Hepatic stellate cell (primary cell): ENCODE results near the gene AKAP8.
"Not testable (repeated sequence)": the region's sequence is repeated elsewhere in the genome, so short reads cannot be mapped to it uniquely, and the experiment has no call there.

Source experiments
- DNase-seq: peaks from one replicate; pipeline ENCODE4 v3.0.0; 2011; ENCODE audit warnings: low spot score

Gene AKAP8

DNA sequence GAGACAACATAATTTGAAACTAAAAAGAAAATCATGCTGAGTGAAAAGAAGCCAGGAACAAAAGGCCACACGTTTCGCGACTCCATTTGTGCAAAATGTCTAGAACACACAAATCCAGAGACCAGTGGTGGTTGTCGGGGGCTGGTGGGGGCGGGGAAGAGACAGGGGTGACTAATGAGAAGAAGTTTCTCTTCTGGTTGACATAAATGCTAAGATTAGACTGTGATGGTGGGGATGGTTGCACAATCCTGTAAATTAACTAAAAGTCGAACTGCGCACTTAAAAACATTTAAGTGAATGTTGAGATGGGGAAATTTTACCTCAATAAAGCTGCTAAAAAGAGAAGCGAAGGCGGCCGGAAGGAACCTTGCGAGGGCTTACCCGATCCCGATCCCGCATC, 7.1 kb downstream of the AKAP8 start:
- DNase-seq: no peak

DNA sequence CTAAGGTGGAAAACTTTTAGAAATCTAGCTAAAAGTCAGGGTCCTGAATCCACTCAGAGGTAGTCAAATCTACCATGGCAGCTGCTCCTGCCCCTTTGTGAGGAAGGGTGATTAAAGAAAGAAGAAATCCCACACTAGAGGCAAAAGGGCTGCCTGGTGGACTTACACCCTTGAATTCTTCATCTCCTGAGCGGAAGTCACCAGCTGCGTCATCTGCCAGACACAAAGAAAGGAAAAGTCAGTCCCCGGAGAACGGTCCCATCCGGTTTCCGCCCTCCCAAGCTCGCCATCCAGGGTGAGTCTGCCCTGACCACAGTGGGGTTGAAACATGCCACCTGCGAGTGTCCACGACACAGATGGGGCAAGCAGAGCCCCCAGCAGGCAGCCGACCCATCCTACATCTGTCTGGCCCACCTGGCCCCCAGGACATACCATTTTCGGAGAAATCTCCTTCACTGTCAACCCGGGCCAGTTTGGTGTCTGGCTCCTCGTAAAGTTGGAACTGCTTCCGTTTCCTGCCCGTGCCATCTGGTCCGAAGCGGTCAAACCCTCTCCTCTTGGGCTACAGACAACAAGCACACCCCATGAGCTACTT, 7.7 kb downstream of the AKAP8 start:
- DNase-seq: no peak

DNA sequence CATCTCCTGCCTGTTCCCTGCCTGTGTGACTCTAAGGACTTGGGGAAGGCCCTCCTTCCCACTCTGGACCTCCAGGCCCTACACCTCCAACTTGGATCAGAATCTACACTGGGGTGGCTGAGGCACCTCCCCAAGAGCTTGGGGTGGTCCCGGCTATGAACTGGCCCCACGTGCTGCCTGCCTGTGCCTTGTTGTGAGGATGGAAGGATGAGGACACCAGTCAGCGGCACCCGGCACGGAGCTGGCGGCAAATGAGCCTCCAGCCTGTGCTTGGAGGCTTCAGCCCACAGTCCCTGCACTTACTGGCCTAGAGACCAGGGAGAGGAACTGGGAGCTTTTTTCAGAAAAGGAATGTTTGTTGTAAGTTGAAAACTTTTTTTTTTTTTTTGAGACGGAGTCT, 8.5 kb downstream of the AKAP8 start:
- no peak for DNase-seq

DNA sequence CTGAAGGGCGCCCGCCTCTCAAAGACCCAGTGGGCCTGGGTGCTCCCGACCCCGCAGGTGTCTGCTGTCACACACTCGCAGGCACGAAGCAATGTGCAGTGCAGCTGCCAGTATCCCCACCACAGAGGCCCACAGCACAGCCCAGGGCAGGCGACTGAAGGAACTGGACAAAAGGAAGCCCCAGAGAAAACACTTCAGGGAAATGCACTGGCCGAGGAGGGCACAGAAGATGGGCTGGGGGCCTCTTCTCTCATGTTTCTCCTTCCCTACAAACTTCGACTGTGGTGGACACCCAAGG, 10.0 kb downstream of the AKAP8 start:
- no peak for DNase-seq

DNA sequence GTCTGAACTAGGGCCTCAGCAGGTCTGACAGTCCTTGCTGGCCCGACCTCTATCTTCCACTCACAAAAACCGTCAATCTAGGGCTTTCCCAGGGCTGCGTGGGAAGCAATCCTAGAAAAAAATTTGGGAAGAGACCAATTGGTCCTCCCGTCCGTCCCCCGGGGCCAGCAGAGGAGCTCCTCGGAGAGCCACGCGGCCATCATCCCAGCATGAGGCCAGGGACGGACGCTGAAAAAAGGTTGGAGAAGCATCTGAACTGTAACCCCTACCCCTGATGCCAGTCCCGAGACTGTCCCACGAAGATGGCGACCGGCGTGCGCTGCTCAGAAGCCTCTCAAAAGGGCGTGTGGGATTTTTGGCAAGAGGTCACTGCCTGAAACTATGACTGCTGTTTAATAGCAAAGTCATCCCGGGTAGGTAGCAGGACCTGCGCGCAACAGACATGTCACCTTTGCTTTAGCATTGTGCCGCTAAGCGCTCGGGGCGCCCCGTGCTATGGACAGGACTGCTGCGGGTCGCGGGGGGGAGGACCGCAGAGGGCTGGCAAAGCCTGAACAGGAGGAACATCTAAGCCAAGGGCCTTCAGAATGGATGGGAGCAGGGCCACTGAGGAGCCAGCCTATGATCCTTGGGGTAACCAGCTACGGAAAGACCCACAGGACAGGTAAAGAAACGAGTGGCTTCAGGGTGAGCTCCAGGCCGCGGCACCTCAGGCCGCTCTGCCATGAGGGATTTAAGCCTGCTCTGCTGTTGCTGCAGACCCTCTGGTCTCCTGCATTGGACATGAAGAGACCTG, 10.6 kb downstream of the AKAP8 start:
- no peak for DNase-seq

DNA sequence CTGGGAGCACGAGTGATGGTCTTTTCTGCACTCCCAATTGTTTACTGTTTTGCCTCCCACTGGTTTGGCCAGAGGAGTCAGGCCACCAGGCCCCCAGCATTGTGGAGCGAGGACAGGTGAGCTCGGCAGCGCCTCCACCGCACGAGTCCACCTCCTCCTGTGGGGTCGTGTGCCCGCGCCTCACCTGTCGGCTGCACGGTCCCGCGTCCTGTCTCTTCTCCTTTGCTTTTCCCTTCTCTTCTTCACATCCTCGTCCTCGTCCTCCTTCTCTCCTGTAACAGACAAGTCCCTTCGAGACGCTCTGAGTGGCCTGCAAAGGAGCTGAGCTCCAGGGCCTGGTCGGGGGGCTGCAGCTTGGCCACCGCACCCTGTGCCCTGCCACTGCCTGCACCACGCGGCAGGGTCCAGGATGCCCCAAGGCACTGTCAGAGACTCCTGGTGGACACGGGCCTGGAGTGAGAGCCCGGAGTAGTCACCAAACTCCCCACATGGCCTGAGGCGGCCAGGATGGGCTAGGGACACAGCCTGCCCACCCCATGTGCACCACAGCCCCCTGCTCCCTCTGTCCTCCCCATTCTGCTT, 11.4 kb downstream of the AKAP8 start:
- no peak for DNase-seq

DNA sequence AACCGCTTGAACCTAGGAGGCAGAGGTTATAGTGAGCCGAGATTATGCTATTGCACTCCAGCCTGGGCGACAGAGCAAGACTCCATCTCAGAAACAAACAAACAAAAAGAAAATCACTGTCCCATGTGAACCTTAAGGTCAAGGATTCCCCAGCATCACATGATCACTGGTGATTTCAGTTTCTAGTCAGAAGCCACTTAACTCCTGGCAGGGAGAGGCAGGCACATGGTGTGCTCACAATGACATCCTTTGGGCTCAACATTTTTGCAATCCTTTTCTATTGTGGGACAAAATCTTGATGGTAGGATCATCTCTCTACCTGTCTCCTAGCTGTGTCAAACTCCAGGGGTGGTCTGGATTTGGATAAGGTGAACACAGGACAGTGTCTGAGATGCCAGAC, 12.1 kb downstream of the AKAP8 start:
- DNase-seq: no peak

DNA sequence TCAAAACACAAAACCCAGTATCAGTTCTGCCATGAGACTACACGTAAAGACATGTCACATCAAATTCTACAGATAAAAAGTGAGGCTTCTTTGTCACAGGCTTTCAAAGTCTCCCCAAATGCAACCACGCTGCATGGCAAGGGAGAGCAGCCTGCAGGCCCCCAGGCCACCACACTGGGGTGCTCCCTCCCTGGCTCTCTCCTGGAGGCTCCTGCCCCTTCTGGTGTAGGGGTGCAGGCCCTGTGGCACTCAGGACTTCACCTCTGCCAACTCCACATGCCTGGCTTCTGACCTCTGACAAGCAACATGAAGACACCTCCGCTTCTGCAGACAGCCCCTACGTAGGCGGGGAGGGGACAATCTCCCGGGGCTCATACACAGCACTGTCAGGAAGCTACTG, 14.3 kb downstream of the AKAP8 start:
- no peak for DNase-seq

DNA sequence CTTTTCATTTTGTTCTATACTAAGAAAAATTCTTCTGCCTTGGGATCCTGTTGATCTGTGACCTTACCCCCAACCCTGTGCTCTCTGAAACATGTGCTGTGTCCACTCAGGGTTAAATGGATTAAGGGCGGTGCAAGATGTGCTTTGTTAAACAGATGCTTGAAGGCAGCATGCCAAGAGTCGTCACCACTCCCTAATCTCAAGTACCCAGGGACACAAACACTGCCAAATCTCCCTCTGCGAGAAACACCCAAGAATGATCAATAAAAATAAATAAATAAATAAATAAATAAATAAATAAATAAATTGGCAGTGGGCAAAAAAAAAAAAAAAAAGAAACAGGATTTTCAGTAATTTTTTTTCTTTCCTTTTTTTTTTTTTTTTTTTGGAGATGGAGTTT, 15.8 kb downstream of the AKAP8 start:
- not testable (repeated sequence) for DNase-seq

DNA sequence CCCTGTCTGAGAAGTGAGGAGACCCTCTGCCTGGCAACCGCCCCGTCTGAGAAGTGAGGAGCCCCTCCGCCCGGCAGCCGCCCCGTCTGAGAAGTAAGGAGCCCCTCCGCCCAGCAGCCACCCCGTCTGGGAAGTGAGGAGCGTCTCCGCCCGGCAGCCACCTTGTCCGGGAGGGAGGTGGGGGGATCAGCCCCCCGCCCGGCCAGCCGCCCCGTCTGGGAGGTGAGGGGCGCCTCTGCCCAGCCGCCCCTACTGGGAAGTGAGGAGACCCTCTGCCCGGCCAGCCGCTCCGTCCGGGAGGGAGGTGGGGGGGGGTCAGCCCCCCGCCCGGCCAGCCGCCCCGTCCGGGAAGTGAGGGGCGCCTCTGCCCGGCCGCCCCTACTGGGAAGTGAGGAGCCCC, 16.5 kb downstream of the AKAP8 start:
- not testable (repeated sequence) for DNase-seq

DNA sequence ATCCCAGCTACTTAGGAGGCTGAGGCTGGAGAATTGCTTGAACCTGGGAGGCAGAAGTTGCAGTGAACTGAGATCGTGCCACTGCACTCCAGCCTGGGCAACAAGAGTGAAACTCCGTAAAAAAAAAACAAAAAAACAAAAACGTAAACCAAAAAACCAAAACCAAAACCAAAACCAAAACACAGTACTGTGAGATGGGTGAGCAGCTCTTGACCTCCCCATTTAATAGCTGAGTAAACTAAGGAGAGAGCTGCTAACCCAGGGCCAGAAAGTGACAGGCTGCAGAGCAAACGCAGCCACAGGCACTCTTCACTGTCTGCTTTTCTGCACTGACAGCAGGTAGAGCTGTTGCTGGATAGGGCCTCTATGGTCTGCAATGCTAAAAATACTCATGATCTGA, 19.6 kb downstream of the AKAP8 start:
- DNase-seq: not testable (repeated sequence)

DNA sequence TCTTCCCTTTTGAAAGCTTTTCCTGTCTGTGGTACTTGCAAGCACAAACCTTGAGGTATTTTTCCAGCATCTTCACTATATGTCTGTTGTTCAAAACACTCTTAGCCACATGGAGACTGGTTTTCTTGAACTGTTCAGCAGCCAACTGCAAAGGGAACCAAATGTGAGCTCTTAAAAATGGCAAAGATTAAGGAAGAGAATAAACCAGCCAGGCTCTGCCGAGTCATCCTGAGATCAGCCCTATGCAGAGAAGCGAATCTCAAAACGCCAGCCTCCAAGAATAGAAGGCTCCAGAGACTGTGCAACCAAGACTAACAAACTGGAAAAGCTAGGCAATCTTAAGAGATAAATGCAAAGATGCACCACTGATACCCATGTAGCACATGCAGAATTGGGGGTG, 20.7 kb downstream of the AKAP8 start:
- DNase-seq: no peak

DNA sequence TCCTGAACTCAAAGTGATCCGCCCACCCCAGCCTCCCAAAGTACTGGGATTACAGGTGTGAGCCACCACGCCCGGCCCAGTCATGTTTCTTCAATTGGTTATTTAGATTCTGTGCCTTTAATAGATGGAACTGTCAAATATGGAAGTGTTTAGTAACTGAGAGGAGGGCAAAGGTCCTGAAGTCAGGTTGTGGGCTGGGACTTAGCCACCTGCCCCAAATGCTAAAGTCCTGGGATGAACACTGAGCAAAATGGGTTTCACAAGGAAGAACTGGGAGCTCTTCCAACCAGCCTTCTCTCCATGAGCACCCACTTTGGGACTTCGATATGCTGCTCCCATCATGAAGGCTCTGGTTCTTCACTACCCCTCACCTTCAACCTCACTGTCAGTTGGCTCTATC, 21.7 kb downstream of the AKAP8 start:
- no peak for DNase-seq

DNA sequence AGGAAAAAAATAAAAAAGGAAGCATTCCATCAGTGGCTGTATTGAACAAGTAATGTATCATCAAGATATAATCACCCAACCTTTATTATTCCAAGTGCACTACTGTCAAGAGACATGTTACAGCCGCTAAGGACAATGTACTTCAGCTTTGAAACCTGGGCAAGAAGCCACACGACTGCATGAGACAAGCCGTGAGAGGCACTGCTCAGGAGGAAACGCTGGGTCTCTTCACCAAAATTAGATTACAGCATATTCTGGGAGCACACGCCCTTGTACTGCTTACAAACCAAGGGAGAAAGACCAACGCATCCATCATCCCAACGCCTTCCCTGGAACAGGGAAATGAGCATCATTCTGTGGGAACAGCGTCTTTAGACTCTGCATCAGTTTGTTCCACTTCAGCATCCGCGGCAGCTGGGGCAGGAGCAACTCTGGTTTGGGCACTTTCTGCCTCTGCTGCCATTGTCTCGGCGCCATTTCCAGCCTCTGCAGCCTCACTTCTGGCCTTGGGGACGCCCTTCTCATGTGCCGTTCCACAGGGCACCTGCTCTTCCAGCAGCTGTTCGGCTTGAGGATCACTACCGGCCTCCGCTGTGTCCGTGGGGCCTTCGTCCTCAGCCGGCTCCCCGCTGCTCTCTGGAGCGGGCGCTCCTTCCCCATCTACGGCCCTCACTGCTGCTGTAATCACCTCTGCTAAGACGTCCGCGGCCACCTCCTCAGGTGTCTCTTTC, 24.9 kb downstream of the AKAP8 start:
- DNase-seq: no peak

DNA sequence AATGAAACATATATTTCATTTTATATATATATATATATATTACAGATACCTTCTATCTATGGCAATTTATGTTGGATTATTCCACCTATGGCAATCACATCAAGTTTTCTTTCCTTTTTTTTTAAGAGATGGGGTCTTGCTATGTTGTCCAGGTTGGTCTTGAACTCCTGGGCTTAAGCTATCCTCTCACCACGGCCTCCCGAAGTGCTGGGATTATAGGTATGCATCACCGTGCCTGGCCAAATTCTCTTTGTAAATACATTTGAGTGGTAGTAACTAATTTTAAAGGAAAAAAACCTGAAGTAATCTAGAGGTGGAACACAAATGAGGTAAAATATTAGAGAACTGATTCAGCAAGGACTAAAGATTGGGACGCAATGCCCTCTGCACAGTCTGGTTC, 25.7 kb downstream of the AKAP8 start:
- no peak for DNase-seq

DNA sequence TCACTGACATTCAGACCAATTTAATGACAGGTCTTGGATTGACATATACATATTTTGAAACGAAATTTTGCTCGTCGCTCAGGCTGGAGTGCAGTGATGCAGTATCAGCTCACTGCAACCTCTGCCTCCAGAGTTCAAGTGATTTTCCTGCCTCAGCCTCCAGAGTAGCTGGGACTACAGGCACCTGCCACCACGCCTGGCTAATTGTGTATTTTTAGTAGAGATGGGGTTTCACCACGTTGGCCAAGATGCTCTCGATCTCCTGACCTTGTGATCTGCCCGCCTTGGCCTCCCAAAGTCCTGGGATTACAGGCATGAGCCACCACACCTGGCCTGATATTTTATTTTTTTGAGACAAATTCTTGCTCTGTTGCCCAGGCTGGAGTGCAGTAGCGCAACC, 27.1 kb downstream of the AKAP8 start:
- not testable (repeated sequence) for DNase-seq

DNA sequence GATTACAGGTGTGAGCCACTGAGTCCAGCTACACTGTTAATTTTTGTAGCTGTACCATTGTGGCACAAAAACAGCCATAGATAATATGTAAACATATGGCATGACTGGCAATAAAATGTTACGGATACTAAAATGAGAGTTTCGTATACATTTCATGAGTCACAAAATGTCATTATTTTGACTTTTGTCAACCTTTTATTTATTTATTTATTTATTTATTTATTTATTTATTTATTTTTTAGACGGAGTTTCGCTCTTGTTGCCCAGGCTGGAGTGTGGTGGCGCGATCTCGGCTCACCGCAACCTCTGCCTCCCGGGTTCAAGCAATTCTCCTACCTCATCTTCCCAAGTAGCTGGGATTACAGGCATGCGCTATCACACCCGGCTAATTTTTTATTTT, 38.3 kb downstream of the AKAP8 start:
- not testable (repeated sequence) for DNase-seq

DNA sequence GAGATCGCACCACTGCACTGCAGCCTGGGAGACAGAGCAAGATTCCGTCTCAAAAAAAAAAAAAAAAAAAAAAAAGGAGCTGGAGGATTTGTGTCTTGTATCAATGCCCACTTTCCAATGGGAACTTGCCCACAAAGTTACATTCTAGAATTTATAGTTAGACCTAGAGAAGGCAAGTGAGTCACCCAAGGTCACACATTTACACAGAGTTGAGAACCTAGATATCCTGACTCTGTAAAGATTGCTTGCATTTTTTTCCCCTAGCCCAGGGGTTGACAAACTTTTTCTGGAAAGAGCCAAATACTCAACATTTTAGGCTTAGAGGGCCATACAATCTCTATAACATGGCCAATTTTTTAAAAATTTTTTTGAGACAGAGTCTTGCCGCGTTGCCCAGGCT, 39.5 kb downstream of the AKAP8 start:
- DNase-seq: no peak

DNA sequence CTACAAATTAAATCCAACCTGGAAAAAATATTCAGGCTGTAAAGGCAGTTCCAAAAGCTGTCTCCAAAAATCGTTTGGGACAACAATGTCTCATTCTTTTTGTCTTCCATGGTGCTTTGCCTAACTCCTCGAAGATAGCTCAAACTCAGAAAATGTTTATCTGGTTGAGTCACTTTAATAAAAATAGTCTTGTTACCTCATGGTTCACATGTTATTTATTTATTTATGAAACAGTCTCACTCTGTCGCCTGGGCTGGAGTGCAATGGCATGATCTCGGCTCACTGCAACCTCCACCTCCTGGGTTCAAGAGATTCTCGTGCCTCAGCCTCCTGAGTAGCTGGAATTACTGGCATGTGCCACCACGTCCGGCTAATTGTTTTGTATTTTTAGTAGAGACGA, 42.4 kb downstream of the AKAP8 start:
- DNase-seq: peak; percentile 67

DNA sequence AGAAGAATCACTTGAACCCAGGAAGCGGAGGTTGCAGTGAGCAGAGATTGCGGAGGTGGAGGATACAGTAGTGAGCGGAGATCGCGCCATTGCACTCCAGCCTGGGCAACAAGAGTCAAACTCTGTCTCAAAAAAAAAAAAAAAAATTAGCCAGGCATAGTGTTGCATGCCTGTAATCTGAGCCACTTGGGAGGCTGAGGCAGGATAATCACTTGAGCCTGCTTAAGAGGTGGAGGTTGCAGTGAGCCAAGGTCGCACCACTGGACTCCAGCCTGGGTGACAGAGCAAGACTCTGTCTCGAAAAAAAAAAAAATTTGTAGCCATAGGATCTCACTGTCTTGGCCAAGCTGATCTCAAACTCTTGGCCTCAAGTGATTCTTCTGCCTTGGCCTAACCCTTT, 43.6 kb downstream of the AKAP8 start:
- DNase-seq: not testable (repeated sequence)

DNA sequence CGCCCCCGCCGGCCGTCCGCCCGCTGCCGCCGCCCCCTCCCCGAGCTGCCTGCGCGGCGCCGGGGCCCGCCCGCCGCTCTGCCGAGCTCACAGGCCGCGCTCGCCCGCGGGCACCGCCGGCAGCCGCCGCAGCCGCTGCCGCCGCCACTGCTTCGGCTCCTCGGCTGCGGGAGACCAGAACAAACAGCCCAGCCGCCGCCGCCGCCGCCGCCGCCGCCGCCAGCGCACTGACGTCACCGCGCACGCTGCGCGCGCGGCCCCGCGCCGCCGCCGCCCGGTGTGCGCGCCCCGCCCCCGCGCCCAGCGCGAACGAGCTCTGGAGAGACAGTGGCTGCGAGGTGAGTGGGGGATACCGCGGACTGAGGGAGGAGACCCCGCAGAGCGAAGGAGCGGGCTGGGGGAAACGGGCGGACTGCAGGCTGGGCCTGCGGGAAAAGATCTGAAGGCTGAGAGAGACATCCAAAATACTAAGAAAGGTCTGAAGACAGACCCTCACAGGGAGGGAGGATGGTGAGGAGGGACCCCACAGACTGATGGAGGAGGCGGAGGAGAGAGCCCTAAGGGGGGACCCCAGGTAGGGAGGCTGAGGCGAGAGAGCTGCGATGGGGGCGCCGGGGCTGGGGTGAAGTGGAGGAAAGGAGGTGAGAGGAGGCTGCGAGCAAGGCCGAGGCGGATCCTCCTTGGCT, 47.1 kb downstream of the AKAP8 start, which contains the start of gene BRD4:
Gene BRD4 (minus strand): TSS at position 229 of the 686 bp plus-strand sequence. CDS start 59,440 bp downstream, outside the sequence.
- peak; percentile 89 for DNase-seq
